ENCODE results near the gene C12orf75.

DNA sequence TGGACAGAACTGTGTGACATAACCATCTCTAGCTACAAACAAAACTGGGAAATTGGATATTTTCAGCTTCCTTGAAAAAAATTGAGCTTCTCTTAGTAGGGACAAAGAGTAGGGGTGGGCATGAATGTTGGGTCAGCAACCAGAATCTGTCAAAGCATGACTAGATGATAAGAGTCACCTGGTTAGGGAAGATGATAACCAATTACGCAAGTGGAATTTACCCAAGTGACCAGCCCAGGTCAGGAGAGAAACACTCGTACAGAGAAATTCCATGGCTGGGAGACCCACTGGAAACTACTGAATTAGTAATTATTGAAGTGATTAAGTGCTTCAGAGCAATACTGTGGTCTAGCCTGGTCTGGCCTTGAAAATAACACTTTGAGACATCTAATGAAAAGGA, 36.3 kb upstream of the C12orf75 start:
- TF ChIP-seq POLR2AphosphoS5 (IDR thresholded peaks at IDR 0.05; ENCODE audit: borderline replicate concordance, low read depth, low read length): no peak
- no peak for TF ChIP-seq EZH2 (IDR thresholded peaks at IDR 0.05)
- no peak for TF ChIP-seq FOXP2 (optimal IDR thresholded peaks at IDR 0.05; ENCODE audit: control extremely low read depth, extremely low read length, insufficient read depth)

Measured in SK-N-MC (cell line).